HG02840 (cell line): ENCODE data around the gene MKRN2.
"Not testable (repeated sequence)": the region's sequence is repeated elsewhere in the genome, so short reads cannot be mapped to it uniquely, and the experiment has no call there.

Experiments
- ATAC-seq: cut with Tn5 transposase; IDR thresholded peaks from one replicate; pipeline ENCODE4 v1.9.1; 2021; ENCODE audit warnings: mild to moderate bottlenecking, moderate library complexity, moderate number of reproducible peaks; ENCODE audit not compliant: unreplicated experiment, low FRiP score

The MKRN2 gene

DNA sequence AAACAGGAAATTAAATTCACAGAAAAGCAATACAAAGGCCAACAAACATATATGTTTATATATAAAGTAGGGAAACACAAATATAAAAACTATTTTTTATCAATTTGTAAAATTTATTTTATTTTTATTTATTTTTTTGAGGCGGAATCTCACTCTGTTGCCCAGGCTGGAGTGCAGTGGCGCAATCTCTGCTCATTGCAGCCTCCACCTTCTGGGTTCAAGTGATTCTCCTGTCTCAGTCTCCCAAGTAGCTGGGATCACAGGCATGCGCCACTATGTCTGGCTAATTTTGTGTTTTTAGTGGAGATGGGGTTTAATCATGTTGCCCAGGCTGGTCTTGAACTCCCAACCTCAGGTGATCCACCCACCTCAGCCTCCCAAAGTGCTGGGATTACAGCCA is 68.1 kb downstream of the MKRN2 start:
- ATAC-seq: not testable (repeated sequence)

GRCh38 chr3:12627370-12627769 is 70.5 kb downstream of the MKRN2 start:
- no peak for ATAC-seq

- ATAC-seq: no peak
Measured at GRCh38 chr3:12628813-12629212, 71.9 kb downstream of the MKRN2 start.

- no peak for ATAC-seq
Measured at GRCh38 chr3:12629560-12629959, 72.7 kb downstream of the MKRN2 start.

GRCh38 chr3:12630292-12630691 is 73.4 kb downstream of the MKRN2 start:
- ATAC-seq: no peak

DNA sequence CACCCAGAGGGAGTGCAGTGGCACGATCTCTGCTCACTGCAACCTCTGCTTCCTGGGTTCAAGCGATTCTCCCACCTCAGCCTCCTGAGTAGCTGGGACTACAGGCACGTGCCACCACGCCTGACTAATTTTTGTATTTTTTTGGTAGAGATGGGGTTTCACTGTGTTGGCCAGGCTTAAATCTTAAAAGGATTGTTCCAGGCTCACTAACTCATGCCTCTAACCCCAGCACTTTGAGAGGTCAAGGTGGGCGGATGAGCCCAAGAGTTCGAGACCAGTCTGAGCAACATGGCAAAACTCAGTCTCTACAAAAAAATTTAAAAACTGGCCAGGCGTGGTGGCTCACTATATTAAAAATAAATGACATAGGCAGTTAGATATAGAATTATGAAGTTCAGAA is 74.0 kb downstream of the MKRN2 start:
- ATAC-seq: not testable (repeated sequence)

GRCh38 chr3:12632523-12632922 is 75.6 kb downstream of the MKRN2 start:
- ATAC-seq: no peak

DNA sequence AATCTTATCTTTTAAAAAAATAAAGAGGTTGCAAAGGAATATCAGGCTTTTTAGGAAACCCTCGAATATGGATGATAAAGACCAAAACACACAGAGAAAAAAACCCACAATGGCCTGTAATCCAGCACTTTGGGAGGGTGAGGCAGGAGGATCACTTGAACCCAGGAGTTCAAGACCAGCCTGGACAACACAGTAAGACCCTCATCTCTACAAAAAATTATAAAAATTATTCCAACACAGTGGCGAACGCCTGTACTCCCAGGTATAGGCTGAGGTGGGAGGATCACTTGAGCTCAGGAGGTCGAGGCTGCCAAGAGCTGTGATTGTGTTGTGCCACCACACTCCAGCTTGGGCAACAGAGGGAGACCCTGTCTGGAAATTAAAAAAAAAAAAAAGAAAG is 76.2 kb downstream of the MKRN2 start:
- ATAC-seq: no peak
